AG10803 (cell line): ENCODE measurements around the gene SETD5.

Experiments used
- DNase-seq: peaks from one replicate; pipeline ENCODE4 v3.0.0; 2010; ENCODE audit warnings: low read depth
- H3K4me3 ChIP-seq: 2 replicates; pipeline ENCODE4 v1.5.1; 2011; ENCODE audit warnings: mild to moderate bottlenecking, low read length, control low read depth
- TF ChIP-seq, protein P1 (sequence below): conservative IDR thresholded peaks from 2 replicates; pipeline ENCODE4 v1.5.1; 2011; ENCODE audit warnings: mild to moderate bottlenecking, low read length, control low read depth, inconsistent platforms

Gene SETD5

DNA sequence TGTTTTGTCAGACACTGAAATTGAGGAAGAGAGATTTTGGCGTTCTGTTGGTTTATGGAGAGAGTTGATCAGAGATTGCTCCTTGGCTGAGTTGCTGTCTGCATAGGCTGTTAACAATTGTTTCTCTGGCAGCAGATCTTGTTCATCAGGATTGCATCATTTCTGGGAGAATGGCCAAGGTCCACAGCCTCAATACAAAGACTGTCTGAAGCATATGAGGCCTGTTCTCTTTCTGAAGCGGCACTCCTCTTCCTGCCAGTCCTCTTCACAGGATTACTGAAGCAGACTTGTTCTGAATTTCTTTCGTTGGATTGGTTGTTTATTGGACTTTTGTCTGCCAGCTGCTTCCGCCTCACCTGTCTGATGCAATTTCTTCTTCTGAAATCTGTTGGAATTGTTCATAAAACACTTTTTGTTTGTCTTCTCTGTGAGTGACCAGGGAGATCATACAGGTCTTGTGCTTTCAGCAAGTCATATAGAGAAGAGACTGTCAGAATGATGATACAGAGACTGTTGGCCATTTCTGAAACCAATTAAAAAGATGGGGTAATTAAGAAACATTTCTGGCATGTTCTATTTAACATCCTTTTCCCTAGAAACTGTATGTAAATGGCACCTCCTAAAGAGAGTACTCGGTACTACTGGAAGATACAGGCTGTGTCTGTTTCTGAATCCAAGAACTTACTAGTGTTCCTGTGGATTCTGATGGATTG lies 25.5 kb downstream of the SETD5 start:
- peak overlapping the region; percentile 21 for H3K4me3 ChIP-seq
- peak; percentile 98 for DNase-seq
- TF ChIP-seq, protein P1, sequence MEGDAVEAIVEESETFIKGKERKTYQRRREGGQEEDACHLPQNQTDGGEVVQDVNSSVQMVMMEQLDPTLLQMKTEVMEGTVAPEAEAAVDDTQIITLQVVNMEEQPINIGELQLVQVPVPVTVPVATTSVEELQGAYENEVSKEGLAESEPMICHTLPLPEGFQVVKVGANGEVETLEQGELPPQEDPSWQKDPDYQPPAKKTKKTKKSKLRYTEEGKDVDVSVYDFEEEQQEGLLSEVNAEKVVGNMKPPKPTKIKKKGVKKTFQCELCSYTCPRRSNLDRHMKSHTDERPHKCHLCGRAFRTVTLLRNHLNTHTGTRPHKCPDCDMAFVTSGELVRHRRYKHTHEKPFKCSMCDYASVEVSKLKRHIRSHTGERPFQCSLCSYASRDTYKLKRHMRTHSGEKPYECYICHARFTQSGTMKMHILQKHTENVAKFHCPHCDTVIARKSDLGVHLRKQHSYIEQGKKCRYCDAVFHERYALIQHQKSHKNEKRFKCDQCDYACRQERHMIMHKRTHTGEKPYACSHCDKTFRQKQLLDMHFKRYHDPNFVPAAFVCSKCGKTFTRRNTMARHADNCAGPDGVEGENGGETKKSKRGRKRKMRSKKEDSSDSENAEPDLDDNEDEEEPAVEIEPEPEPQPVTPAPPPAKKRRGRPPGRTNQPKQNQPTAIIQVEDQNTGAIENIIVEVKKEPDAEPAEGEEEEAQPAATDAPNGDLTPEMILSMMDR, result peak; percentile 81

DNA sequence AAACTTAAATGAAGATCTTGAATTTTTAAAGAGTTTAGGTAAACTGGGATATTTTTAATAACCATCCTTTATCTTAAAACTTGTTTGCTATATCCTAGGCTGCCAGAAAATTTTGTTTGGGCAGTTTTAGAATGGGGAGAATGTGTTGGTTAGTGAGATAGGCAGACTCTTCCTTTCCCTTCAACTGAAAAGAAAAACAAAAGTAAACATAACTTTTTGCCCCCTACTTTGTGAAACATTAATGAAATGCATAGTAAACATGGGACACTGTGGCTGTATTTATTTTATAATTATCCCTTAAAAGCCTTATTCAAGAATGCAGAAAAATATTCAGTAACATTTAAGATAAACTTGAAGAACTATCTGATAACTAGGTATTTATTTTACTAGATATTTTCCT lies 31.0 kb downstream of the SETD5 start:
- TF ChIP-seq, protein P1, result no peak
- H3K4me3 ChIP-seq, result no peak overlapping the region
- DNase-seq, result no peak

DNA sequence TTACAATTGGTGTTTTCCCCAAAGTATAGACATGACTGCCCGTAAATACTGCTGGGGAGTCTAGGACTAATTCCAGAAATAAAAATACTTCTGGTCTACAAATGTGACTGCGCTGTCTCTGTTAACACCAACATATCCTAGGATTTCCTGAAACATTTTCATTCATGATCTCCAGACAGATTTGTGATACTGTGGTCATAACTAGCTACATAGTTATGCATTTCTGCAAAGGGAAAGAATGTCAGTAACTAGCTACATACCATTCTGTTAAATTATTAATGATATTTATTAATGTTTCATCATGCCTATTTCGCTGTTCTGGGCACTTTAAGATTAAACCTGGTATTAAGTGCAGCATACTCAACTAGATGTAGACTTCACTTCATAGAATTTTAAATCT lies 33.3 kb downstream of the SETD5 start:
- TF ChIP-seq, protein P1, result no peak
- no peak overlapping the region for H3K4me3 ChIP-seq
- no peak for DNase-seq

DNA sequence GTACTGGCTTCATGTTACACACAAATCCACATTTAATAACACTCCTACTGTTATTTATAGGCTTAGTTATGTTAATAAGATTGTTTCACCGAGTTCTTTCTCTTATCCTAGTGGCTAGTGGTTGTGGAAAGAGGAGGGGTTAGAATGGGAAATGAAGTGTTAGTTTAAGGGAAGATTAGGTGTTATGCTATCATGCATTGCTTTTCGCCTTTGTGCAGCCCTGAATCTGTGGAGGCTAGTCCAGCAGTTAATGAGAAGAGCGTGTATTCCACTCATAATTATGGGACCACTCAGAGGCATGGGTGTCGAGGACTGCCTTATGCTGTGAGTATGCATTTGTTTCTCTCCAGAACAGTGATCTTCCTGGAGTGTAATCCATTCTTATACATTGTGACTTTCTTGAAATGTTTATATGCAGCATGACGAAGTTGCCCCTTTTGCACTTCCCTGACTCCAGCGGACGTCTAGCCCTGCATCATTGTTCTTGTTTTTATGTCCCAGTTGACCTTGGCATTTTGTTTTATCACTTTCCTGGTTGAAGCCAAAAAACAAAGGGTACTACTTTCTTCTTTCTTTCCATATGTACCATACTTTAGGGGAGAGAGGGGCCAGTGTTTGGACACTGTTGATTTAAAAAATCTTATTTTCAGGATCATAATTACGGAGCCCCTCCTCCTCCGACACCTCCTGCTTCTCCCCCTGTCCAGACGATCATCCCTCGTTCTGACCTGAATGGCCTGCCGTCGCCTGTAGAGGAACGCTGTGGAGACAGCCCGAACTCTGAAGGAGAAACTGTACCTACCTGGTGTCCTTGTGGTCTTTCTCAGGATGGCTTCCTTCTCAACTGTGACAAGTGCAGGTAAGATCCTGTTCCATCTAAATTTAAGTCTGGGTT lies 36.5 kb downstream of the SETD5 start:
- H3K4me3 ChIP-seq, result no peak overlapping the region
- DNase-seq, result no peak
- TF ChIP-seq, protein P1, result no peak

DNA sequence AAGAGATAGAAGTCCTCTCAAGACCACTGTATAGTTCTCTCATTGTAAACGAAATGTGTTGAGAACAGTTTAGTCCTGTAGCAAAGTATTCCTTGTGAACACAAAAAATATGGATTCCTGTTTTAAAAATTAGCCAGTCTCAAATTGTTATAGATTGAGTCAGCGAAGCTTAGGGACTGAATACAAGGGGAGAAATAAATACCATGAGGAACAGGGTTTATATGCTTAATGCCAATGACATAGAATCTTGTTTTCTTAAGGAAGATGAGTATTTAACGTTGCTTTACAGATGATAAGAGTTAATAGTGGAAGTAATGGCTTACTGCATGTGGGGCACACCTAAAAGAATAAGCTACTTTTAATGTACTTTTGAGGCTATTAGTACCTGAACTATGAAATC lies 37.9 kb downstream of the SETD5 start:
- TF ChIP-seq, protein P1, result no peak
- no peak for DNase-seq

DNA sequence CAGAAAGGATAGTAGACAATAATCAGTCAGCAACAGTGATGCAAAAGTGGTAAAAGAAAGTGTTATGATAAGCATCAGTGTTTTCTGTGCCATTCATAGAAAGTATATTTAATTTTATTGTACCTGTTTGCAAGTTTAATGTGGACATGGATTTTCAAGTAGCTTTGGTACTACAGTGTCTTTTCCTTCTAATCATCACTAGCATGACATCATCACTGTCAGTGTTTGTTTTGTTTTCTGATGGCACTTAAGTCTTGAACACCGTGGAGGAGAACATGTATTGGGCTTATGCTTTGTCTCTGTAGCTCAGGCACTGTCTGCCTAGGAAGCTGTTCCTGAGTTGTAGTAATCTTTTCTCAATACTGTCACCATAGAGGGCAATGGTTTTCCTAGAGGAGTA lies 41.9 kb downstream of the SETD5 start:
- TF ChIP-seq, protein P1, result no peak
- H3K4me3 ChIP-seq, result no peak overlapping the region
- DNase-seq, result no peak

More for the DNA sequence above, 37.9 kb downstream of the SETD5 start:
- no peak overlapping the region for H3K4me3 ChIP-seq
